ENCODE results near the gene KLHL2. TPM values are rescaled to one million over a fixed set of nuclear protein-coding genes. Genes with fewer than 3 reads are reported as not detected.
"Not testable (repeated sequence)": the region's sequence is repeated elsewhere in the genome, so short reads cannot be mapped to it uniquely, and the experiment has no call there.

KLHL2 gene
- total RNA-seq, 3 donors from 2014 or later, result 20.2 to 60.4 (median 38.0) TPM

DNA sequence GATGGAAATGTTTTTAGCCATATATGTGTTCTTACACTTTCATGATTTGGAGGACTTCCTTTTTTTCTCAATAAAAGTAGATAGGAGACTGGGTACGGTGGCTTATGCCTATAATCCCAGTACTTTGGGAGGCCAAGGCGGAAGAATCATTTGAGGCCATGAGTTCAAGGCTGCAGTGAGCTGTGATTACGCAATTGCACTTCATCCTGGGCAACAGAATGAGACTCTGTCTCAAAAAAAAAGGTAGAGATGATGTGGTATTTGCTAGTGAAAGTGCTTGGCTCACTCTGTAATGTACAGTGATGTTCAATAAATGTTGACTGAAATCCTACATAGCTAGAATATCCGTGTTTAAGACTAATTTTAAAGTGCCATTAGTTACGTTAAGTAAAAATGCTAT lies 27.4 kb downstream of the KLHL2 start:
- DNase-seq (ENCODE audit: low spot score in 2 of 2), result no peak
- H3K36me3 ChIP-seq, result no peaks in the 10 kb centered on the region
- H3K4me3 ChIP-seq, result no peak overlapping the region
- H3K27me3 ChIP-seq, result no peaks in the 10 kb centered on the region
- TF ChIP-seq POLR2AphosphoS5 (IDR thresholded peaks at IDR 0.05) (no peak), POLR2A (IDR thresholded peaks at IDR 0.05) (no peak)
- TF ChIP-seq, protein P1, sequence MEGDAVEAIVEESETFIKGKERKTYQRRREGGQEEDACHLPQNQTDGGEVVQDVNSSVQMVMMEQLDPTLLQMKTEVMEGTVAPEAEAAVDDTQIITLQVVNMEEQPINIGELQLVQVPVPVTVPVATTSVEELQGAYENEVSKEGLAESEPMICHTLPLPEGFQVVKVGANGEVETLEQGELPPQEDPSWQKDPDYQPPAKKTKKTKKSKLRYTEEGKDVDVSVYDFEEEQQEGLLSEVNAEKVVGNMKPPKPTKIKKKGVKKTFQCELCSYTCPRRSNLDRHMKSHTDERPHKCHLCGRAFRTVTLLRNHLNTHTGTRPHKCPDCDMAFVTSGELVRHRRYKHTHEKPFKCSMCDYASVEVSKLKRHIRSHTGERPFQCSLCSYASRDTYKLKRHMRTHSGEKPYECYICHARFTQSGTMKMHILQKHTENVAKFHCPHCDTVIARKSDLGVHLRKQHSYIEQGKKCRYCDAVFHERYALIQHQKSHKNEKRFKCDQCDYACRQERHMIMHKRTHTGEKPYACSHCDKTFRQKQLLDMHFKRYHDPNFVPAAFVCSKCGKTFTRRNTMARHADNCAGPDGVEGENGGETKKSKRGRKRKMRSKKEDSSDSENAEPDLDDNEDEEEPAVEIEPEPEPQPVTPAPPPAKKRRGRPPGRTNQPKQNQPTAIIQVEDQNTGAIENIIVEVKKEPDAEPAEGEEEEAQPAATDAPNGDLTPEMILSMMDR (IDR thresholded peaks at IDR 0.05), result no peak
- H3K27ac ChIP-seq, result no peak overlapping the region
- H3K9me3 ChIP-seq, result no peaks in the 10 kb centered on the region
- intact Hi-C loops (cut with DNase I; ENCODE audit: low total_unique reads), result no loop called here
- no peaks in the 10 kb centered on the region for H3K4me1 ChIP-seq

DNA sequence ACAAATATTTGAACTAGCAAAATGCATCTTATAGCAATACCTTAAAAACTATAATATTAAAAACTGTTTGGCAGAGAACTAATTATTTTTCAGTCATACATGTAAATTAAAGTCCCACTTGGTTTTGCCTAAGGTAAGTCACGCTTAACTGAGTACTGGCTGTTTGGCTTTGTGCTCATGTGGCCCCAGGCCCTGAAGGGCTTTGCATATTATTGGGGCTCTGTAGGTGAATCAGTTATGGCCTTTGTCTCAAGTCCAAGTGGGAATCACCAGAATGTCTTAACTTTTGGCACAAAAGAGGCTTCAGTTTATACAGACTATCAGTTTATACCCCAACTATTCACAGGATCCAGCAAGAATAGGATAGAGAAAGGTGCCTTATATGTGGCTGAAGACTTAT lies 29.5 kb downstream of the KLHL2 start:
- H3K27ac ChIP-seq; intact Hi-C loops (cut with DNase I; ENCODE audit: low total_unique reads); H3K4me3 ChIP-seq: not testable (repeated sequence)

DNA sequence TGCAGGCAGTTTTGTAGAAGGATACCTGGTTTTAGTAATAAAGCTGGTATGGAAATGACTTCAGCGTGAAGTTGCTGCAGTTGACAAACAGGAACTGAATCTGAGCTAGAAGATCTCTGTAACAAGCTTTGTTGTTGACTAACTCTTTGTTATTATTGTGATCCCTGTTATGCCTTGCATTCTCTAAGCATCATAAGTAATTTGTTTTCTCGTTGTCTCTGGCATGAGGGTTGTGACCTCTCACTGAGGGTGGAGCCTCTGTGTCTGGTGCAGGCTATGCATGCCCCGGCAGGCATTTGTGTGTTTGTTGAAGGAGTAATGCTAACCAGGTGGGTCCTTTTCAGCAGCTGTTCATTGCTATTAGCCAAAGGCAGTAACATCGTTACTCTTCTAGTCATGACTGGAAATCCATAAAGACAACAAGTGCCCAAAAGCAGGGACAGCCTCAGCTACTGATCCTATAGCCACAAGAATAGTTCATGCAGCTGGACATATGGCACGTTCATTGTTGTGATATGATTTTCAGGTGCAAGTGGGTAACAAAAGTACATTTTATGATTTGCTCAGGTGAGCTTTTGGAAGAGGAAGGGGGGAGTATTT lies 30.8 kb downstream of the KLHL2 start:
- H3K27ac ChIP-seq; H3K9me3 ChIP-seq; intact Hi-C loops (cut with DNase I; ENCODE audit: low total_unique reads); H3K27me3 ChIP-seq; H3K4me1 ChIP-seq; H3K36me3 ChIP-seq; DNase-seq (ENCODE audit: low spot score in 2 of 2); H3K4me3 ChIP-seq: not testable (repeated sequence)

More for the DNA sequence above, 29.5 kb downstream of the KLHL2 start:
- not testable (repeated sequence) for H3K36me3 ChIP-seq; H3K27me3 ChIP-seq; H3K4me1 ChIP-seq; H3K9me3 ChIP-seq; DNase-seq (ENCODE audit: low spot score in 2 of 2)

DNA sequence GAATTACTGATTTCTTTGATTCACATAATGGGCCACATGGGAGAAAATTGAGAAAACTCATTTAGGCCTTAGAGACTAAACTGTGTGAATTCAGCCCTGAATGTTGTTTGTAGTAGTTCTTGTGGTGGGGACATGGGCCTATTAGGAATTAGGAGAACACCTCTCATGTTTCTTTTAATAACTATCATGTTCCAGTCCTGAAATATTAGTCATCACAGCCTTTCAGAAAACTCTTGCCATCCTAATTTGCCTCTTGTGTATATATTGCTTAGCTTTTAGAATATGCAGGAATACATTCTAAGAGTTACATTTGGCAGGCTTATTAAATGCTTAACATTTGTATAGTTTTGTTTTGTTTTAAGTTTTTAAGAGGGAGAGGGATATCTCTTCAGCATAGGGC lies 33.4 kb downstream of the KLHL2 start:
- DNase-seq (ENCODE audit: low spot score in 2 of 2); H3K4me3 ChIP-seq; H3K36me3 ChIP-seq; H3K27ac ChIP-seq; H3K9me3 ChIP-seq; H3K27me3 ChIP-seq; intact Hi-C loops (cut with DNase I; ENCODE audit: low total_unique reads); H3K4me1 ChIP-seq: not testable (repeated sequence)

DNA sequence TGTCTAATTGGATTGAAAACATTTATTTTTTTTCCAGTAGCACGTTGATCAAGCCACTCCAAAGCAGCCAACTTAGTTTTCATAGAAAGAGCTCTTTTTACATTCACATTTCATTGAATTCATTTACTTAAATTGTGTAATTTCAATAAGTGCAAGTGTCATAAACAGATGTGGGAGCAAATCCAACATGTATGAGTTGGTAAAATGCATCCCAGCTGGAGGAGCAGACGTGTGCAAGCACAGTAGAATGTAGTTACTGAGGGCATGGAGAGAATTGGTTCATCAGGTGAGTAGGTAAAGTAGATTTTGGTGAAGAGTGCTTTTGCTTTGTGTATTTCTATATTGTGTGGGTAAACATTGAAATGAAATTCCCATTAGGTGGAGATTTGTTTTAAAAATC lies 36.8 kb downstream of the KLHL2 start:
- DNase-seq (ENCODE audit: low spot score in 2 of 2); intact Hi-C loops (cut with DNase I; ENCODE audit: low total_unique reads); H3K27ac ChIP-seq; H3K4me1 ChIP-seq; H3K4me3 ChIP-seq; H3K36me3 ChIP-seq; H3K27me3 ChIP-seq; H3K9me3 ChIP-seq: not testable (repeated sequence)

DNA sequence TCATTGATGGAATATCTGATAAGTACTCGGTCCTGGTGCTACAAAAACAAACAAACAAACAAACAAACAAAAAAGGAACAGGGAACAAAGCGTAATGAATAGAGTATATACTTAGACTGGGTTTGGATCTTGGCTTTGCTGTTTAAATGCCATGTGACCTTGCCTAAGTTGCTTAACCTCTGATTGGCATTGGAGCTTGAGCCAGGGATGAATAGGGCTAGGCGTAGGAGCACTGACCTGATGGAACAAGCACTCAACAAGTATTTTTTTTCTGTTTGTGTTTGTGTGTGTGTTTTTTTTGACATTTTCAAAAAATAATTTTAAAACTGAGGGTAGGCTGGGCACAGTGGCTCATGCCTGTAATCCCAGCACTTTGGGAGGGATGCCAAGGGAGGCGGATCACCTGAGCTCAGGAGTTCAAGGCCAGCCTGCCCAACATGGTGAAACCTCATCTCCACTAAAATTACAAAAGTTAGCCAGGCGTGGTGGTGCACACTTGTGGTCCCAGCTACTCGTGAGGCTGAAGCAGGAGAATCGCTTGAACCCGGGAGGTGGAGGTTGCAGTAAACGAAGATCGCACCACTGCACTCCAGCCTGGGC lies 37.3 kb downstream of the KLHL2 start:
- H3K4me3 ChIP-seq; H3K4me1 ChIP-seq; intact Hi-C loops (cut with DNase I; ENCODE audit: low total_unique reads); H3K36me3 ChIP-seq; H3K9me3 ChIP-seq; H3K27ac ChIP-seq; H3K27me3 ChIP-seq; DNase-seq (ENCODE audit: low spot score in 2 of 2): not testable (repeated sequence)

DNA sequence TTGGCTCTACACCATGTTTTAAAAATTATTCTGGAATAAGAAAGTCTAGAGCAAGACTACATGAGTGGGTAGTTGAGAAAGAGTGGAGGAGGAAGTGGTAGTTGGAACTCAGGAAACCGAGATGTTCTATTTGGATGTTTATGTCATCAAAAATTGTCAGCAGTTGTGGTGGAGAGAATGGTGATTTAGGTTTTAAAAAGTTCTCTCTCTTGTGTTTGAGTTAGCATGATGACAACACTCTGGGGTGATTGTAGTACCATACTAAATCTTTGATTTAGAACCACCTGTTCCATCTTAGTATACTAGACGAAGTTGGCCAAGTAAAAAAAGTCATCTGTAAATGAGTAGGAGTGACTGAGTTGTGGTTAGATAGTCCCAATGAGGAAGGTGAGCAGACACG lies 40.7 kb downstream of the KLHL2 start:
- no peak overlapping the region for H3K27ac ChIP-seq
- no peaks in the 10 kb centered on the region for H3K27me3 ChIP-seq
- intact Hi-C loops (cut with DNase I; ENCODE audit: low total_unique reads), result no loop called here
- no peak overlapping the region for H3K4me3 ChIP-seq
- no peaks in the 10 kb centered on the region for H3K36me3 ChIP-seq
- H3K9me3 ChIP-seq, result no peaks in the 10 kb centered on the region
- no peaks in the 10 kb centered on the region for H3K4me1 ChIP-seq
- no peak for DNase-seq (ENCODE audit: low spot score in 2 of 2)
- no peak for TF ChIP-seq POLR2A (IDR thresholded peaks at IDR 0.05)
- TF ChIP-seq, protein P1 (IDR thresholded peaks at IDR 0.05), result no peak
- TF ChIP-seq POLR2AphosphoS5 (IDR thresholded peaks at IDR 0.05), result no peak

DNA sequence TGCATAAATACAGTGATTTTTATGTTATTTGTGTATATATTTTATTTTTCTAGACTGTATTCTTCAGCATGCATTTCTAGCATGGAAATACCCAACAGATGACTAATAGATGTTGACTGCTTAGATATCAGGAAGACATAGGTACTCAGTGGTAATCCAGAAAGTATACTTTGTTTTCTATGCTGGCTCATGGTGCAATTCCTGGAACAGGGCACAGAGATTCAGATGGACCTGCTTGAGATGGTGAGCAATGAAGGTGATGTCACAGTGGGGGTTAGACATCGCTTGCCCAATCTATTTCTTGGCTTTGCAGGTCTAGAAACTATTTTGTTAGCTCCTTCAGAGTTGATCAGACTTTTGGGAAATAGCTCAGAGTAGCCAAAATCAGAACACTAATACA lies 41.5 kb downstream of the KLHL2 start:
- H3K27me3 ChIP-seq; DNase-seq (ENCODE audit: low spot score in 2 of 2); H3K9me3 ChIP-seq; intact Hi-C loops (cut with DNase I; ENCODE audit: low total_unique reads); H3K4me1 ChIP-seq; H3K4me3 ChIP-seq; H3K36me3 ChIP-seq; H3K27ac ChIP-seq: not testable (repeated sequence)

DNA sequence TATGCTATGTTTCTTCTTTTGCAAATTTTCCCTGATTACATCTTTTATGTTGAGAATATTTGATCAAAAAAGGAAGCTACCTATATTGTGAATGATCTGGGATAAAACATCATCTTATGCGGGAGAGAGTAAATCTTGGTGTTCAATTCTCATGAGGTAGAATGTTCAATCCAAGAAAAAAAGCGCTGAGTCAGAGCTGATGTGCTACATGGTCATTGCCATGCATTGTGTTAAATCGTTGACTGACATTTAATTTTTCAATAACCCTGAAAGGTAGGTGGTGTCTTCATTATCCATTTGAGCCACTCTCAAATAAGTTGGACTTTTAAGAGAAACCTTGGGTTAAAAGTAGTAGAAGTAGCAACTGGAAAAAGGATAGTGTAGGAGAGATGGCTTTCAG lies 47.4 kb downstream of the KLHL2 start:
- H3K4me1 ChIP-seq; H3K27ac ChIP-seq; H3K4me3 ChIP-seq; intact Hi-C loops (cut with DNase I; ENCODE audit: low total_unique reads); H3K9me3 ChIP-seq; DNase-seq (ENCODE audit: low spot score in 2 of 2); H3K27me3 ChIP-seq; H3K36me3 ChIP-seq: not testable (repeated sequence)

DNA sequence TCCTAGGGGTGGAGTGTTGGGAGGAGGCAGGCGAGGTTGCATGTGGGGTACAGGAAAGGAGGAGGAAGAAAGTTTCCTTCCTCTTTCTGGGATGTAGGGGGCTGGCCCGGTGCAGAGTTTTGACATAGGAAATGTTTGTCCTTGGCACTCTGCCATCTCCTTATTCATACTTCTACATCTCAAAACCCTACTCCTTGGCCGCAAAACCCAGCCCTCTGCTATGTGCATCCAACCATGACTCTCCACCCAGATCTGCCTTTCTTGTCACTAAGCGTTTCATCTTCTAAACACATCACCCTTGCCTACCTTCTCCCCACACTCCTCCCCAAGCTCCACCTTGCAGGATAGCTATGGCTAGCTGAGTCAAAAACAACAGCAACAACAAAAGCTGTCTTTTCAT lies 48.1 kb downstream of the KLHL2 start:
- H3K27me3 ChIP-seq; DNase-seq (ENCODE audit: low spot score in 2 of 2); H3K27ac ChIP-seq; H3K9me3 ChIP-seq; H3K4me1 ChIP-seq; H3K4me3 ChIP-seq; intact Hi-C loops (cut with DNase I; ENCODE audit: low total_unique reads); H3K36me3 ChIP-seq: not testable (repeated sequence)

DNA sequence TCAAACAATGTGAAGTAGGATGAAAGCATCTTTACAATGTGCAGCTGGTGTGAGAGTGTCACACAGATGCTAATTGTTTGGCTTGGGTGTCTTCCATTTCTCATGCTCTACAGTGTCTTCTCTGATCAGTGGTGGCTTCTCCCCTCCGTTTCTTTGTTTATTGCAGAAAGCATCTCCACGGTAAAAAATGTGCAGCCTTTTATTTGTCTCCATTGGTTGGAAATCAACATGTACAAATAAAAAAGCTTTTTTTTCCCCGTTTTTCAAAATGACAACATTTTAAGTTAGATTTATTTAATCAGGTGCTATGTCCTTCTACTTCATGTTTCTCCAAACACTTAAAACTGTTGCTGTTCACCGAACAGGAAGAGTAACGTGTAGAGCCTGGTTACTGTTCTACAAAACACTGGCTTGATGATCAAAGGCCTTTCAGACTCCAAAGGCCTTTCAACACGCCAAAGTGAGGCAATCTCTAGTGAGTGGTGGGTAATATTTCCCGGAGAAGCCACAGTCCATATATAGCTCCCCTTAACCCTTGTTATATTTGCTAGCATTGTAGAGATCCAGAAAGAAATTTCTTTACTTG lies 48.8 kb downstream of the KLHL2 start:
- intact Hi-C loops (cut with DNase I; ENCODE audit: low total_unique reads); H3K9me3 ChIP-seq; H3K4me3 ChIP-seq; H3K4me1 ChIP-seq; H3K27me3 ChIP-seq; H3K36me3 ChIP-seq; DNase-seq (ENCODE audit: low spot score in 2 of 2); H3K27ac ChIP-seq: not testable (repeated sequence)
